ENCODE results near the gene SLC66A3.
A peak's percentile ranks its signal among the peaks of the same experiment; 100 is the strongest.

SLC66A3 gene

DNA sequence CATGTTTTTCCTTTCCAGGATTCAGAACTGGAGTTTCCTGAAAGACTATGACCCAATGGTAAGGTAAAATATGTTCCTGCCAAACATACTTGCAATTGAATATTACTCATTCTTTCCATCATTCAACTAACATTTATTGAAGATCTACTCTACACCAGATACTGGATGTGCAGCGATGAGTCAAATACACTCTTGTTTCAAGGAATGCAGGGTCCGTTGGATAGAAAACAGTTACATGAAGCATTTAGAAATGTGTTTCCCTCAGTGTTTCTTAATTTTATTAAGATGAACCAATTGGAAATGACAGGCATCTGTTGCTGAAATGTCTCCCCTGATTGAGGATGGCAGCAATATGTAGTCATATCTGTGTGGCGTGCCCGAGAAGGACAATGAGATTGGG is 14.8 kb upstream of the SLC66A3 start:
- DNase-seq = peak; percentile 56

DNA sequence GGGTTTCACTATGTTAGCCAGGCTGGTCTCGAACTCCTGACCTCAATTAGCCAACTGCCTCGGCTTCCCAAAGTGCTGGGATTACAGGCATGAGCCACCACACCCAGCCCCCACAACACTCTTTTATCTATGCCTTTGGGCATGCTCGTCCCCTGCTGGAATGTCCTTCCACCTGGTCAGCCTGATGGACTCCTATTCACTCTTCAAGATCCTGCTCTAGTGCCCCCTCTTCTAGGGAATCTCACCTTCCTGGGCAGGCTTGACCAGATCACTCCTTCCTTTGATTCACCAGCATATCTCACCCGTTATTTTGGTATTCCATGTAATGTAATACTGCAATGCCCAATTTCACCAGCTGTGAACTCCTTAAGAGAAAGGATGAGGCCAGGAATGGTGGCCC is 13.9 kb upstream of the SLC66A3 start:
- DNase-seq = no peak

DNA sequence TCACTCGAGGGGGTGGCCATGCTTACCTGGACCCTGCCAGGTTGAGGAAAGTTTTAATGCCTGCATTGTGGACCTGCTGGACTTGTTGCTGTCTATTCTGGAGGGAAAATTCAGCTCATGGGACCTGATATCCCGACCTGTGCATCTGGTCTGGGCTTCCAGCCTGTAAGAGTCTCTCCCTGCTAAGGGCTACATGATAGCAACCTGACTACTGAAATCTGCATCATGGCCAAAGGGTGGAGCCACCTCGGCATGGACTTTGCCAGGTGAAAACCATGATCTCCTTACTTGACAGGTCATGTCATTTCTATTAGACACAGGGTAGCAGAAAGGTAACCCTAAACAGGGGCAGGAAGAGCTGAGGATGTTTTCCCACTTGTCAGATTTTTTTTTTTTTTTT is 12.9 kb upstream of the SLC66A3 start:
- DNase-seq = no peak

DNA sequence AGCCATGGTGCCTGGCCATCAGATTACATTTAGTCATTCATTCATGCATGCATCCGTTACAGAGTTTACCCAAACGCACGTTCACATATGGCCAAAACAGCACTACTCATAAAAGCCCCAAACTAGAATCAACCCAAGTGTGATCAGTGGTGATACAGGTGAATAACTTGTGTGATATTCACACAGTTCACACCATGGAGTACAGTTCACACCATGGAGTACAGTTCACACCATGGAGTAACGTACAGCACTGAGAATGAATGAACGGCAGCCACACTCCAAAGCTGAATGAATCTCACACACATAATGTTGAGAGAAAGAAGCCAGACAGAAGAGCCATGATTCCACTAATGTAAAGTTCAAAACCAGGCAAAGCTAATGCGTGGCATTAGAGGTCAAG is 12.3 kb upstream of the SLC66A3 start:
- DNase-seq = no peak

DNA sequence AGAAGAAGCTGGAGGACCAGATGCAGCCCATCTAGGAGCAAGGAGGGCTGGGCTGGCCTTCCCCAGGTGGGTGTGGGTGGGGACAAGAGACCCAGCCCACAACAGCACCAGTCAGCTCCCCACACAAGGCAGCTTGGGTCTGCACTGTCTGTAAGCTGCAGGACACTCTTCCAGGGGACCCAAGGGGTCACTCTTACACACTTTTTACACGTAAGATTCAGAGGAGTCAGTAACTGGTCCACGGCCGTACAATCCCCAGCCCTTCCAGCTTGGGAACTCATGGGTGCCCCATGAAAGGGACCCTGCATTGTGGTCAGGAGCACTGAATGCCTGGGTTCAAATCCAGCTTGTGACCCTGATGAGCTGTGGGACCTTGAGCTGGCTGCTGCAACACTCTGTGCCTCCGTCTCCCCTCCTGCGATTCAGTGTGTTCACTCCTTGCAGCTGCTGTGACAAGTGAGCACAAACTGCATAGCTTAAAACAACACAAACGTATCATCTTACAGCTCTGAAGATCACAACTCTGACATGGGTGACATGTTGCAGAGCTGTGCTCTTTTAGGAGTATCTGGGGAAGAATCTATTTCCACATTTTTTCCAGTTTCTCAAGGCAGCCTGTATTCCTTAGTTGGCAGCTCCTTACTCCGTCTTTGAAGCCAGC is 11.1 kb upstream of the SLC66A3 start:
- DNase-seq = no peak

DNA sequence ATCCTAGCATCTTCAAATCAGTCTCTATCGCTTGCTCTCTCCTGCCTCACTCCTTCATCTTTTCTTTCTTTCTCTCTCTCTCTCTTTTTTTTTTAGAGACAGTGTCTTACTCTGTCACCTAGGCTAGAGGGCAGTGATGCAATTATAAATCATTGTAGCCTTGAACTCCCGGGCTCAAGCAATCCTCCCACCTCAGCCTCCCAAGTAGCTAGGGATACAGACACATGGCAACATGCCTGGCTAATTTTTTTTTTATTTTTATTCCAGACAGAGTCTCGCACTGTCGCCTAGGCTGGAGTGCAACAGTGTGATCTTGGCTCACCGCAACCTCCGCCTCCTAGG is 10.6 kb upstream of the SLC66A3 start:
- no peak for DNase-seq

DNA sequence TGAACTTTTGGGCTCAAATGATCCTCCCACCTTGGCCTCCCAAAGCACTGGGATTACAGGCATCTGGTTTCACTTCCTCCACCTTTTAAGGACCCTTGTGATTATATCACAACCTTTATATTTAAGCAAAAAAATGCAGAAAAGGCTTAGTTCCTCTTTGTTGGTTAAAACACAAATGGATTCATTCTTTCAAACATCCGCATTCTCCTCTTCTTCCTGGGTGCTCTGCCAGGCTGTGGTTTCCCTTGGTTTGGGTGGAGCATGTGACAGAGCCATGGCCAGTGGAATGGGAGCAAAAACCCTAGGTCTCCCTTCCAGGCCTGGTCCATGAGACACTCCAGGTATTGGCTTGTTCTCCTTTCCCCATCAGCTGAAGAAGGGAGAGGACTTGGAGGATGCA is 9.9 kb upstream of the SLC66A3 start:
- DNase-seq = no peak

DNA sequence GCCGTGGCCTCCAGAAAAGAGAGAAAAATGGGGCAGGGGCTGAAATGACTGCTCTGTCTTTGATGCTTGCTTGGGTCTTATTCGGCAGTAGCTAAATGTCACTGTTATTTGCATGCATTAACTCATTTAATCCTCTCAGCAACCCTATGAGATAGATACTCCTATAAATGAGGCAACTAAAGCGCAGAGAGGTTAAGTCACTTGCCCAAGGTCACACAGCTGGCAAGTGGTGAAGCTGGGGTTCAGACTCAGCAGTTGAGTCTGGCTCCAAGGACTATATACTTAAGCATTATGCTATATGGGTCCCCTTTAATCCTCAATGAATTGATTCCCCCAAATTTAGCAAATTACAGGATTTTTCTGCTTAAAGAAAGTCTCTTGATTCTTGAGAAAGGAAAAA is 9.2 kb upstream of the SLC66A3 start:
- no peak for DNase-seq

DNA sequence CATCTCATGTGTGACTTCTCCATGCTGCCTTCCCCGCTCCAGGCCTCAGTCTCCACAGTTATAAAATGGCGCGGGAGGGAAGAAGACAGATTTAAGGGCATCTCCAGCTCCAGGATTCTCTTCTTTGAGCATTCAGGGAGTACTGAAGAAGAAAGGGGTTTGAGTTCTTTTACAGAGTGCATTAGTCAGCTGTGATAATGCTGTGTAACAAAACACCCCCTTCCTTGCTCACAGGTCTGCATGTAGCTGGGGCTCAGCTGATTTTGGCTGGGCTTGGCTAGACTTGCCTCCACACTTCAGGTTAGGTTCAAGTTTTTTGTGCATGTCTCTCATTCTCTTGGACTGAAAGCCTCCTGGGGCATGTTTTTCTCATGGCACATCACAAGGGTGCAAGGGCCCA is 8.0 kb upstream of the SLC66A3 start:
- no peak for DNase-seq

DNA sequence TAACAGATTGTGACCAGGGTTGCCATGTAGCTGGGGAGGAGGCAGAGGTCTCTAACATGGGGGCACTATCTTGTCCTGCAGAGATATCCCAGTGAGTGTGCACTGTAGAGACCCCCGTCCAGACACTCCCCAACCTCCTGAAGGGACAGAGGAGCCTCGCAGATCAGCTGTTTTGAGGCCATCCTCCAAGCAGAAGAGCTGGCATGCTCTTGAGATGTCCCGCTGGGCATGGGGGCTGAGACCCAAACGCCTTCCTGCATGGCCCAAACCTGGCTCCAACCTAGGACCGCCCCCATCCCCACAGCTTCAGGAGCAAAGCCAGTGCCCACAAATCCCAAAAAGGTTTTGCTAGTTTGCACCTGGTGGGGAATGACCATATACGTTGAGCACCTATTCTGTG is 2.7 kb upstream of the SLC66A3 start:
- no peak for DNase-seq

DNA sequence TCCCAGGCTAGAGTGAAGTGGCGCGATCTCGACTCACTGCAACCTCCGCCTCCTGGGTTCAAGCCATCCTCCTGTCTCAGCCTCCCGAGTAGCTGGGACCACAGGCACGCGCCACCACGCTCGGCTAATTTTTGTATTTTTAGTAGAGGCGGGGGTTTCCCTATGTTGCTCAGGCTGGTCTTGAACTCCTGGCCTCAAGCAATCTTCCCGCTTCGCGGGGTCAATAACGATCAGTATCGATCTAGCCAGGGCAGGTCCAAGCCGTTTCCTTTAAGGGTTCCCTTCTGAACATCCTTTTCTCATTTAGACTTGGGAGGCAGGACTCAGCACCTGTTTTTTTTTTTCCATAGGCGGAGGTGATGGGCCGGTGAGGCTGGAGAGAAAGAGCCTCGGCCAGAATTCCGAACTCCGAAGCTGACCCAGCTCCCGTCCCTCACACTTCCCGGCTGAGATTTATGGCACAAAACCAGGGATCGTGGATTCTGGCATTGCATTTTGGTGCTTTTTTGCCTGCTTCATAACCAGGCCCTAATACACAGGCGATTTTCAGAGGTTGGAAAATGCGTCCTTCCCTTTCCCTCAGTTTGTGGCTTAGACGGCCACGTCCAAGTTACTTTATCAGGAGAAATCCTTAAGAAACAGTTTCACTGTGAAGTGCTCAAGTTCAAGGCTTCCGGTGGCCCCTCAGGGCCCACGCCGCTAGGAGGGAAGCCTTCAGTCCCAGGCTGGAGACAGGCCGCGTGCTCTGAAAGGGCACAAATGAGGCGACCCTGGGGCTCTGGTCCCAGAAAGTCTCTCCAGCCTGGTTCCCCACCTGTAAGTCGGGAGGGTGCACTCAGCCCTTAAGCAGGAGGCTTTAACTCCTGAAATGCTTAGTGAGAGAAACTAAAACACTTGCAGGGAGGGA is 998 bp upstream of the SLC66A3 start:
- no peak for DNase-seq

DNA sequence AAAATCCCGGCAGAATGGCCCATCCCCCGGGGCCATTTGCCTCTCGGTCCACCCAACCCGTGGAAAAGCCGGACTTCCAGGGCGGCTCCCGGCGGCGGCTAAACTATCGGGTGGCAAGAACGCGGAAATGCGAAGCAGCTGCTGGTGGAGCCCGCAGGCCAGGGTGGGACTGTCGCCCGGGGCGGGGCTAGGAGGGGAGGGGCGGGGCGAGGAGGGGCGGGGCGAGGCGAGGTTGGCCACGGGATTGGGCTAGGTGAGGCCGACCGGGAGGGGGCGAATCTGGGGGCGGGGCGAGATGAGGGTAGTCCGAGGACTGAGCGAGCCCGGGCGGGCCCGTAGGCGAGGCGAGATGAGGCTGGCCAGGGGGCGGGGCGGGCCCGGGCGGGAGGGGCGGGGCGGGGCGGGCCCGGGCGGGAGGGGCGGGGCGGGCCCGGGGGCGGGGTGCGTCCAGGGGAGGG is 315 bp upstream of the SLC66A3 start:
- DNase-seq = peak; percentile 97

DNA sequence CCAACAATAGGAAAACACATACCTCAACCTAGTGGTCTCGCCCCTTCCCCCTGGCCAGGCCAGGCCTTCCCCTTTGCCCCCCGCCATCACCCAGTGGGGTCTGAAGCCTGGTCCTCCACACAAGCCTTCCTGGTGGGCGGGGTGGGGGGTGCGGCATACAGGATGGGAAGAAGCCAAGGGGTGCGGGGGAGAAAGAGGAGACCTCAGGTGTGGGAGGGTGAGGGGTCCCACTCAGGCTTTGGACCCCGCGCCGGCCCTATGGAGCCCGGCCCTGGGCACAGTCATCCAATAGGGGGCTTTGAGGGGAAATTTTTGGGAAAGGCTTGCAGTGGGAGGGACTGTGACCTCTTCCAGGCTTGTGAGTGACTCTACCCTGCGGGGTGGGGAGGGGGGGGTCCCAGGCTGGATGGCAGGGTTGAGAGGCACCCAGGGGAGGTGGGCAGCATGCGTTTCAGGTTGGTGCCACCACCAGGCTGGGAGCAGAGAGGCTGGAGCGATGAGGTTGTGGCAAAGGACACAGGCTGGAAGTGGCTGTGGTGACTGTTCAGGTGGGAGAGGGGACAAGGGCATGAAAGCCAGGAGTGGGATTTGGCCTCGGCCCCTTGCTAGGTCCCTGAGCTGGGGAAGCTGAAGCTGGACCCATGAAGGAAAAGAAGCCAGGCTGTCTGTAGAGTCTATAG is 1.3 kb downstream of the SLC66A3 start:
- no peak for DNase-seq

DNA sequence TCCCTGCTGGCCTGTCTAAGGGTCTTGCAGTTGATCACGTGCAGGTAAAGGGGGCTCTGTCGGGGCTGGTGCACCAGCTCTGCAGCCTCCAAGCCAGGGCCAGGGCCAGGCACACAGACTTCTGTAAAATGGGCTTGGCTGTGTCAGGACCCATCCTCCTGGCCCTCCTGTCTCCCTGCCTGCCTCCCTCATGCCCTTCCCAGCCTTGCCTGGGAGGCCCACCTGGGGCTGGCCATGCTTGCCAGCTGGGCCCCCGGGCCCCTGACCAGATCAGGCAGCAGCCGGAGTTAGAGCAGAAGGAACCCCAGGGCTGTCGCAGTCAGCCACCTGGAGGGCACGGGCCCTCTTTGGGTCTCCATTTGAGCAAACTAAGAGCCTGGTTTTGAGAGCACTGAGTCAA is 2.0 kb downstream of the SLC66A3 start:
- no peak for DNase-seq

DNA sequence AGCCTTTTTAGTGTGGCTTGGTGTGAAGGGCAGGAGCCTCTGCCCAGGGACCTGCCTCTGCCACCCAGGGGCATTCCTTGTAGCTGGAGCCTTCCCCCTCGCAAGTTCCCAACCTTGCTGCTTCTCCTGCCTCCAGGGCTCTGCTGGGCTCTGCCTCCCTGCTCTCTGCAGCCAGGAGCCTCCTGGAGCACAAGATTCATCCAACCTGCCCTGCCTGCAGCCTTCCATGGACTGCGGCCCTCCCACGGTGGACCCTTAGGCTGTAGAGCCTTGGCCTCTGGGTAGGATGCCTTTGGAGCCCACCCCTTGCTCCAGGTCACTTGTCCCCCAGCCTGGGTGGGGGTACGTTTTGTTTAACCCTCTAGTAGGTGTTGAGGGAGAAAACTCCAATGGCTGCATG is 2.5 kb downstream of the SLC66A3 start:
- DNase-seq = no peak

DNA sequence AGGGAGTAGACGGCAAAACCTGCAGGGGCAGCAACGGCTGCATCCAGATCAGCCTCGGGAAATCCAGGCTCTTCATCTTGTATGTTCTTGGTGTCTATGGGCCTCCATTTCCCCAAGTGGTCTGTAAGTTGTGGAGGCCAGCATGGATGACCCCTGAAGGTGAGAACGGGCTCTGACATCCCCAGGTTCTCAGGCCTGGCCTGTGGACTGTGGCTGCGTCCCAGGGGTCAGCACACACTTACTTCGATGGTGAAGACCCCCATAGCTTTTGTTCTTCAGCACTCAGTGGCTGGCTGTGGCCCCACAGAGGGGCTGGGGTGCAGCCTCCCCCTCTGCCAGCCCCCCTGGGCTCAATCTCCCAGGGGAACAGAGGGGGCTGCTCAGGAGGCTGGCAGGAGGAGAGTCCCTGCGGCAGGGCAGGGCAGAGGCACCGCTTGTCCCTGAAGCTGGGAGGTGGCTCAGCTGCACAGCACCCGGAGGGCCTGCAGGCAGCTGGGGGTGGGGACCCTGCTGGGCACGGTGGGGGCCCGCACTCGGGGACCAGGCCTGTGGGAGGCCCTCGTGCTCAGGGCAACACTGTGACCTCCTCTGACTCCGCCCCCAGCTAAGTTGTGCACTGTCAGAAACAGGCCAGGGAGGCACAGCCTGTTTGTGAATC is 3.8 kb downstream of the SLC66A3 start:
- DNase-seq = no peak

DNA sequence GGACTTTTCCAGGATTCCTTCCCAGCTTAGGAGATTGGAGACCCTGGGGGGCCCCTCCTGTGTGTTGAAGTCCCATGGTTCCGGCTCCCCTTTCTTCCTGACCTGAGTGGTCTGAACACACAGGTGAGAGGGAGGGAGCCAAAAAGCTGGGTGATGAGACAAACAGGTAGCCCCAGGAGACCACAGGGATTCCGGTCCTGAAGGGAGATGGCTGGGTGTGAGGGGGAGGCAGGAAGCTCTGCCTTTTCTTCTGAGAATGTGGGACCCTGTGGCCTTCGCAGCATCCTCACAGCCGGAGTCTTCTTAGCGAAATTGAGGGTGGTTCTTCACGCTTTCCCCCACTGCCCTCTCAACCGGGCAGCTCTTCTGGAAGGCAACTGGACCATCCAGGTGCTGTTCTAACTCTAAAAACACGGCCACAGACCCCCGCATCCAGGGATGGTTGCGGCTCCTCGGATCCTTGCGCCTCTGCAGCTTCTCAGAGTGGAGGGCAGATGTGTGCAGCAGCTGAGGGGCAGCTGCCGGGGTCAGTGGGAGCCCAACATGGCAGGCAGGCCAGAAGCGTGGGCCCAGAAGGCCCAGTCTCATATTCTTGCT is 4.4 kb downstream of the SLC66A3 start:
- DNase-seq = no peak

DNA sequence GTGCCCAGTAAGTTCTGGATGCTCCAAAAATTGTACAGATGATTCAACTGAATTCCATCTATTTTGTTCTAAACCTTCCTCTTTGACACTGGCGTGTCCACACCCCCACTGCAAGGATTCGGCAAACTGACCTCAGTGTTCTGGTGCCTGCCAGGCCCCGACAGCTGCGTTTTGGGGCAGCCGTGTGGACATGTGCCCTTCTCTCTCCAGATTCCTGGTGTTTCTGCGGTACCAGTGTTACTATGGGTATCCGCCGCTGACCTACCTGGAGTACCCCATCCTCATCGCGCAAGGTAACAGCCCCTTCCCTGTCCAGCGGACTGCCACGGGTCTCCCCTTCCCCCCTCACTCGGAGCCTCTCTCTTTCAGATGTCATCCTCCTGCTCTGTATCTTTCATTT is 5.0 kb downstream of the SLC66A3 start:
- no peak for DNase-seq

DNA sequence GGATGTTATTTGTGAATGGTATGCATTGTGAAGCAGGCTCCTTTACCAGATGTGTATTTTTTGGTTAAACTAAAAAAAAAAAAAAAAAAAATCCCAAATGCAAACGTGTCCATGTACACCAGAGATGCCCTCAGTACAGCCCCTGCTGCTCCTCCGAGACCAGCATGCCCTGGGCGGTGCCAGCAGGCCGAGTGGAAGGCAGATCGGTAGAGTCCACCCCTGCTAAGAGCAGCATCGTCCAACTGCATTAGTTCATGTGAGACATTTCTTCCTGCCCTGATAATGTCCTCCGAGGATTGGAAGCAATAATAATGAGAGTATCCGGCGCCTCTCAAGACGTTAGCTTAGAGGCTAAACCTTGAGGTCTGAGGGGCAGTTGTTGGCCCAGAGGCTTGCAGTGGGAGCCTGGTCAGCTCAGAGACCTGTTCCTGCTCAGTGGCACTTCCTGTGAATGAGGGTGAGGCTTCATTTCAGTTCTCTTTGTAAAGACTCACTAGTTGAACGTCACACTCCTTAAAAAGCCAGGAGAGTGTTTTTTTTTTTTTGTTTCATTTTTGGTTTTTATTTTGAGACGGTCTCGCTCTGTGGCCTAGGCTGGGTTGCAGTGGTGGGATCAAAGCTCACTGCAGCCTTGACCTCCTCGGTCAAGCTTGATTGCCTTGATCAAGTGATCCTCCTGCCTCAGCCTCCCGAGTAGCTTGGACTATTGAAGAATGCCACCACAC is 5.6 kb downstream of the SLC66A3 start:
- no peak for DNase-seq

DNA sequence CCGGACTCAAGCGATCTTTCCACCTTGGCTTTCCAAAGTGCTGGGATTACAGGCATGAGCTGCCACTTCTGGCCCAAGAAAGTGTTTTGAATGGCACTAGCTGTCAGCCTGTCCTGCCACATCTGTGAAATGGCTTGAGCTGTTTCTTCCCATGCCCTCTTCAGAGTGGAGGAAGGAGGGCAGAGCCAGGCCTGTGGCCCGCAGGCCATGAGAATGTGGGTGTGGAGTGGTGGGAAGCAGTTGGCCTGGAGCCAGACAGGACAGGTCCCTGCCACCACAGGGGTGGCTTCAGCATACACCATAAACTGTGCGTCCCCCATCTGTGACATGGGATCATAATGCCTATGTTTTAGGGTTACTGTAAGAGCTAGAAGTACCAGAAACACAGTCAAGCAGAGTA is 6.5 kb downstream of the SLC66A3 start:
- DNase-seq = no peak

DNA sequence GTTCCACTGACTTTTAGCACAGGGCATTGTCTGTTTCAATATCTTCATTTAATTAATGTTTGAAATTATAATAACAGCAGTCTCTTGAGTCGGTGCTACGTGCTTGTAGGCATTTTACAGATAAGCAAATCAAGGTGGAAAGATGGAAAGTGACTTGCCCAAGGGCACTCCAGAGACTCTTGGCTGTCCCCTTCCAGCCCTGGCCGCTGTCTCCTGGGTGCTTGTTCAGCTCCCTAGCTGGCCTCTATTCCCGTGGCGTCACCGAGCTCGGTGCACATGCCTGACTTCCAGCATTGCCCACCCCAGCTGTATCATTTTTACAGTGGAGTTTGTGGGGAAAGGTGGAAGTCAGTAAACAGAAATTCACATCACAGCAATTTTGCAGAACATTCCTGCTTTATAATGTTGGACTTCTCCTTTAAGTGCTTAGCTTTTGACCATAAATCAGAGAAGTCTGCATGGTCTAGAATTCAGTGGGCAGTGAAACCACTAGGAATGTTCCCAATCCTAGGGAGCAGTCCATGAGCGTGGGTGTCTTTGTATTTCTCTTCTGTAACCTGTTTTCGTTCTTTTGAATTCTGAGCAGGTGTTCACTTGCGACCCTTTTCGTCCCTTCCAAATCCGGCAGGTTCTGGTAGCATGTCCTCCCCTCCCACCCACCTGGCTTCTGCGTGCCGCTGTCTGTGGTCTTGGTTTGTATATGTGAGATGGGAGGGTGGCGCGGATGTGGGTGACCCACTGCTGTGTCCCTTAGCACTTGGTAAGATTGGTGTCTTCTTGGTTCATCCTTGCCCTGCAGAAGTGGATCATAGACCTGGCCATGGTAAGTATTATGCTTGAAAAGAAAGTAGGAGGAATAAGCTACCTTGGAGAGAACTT is 8.4 kb downstream of the SLC66A3 start:
- DNase-seq = no peak
